HG02623 (cell line): ENCODE data around the gene FKBP5.
"Not testable (repeated sequence)": the region's sequence is repeated elsewhere in the genome, so short reads cannot be mapped to it uniquely, and the experiment has no call there.

Source experiments
- ATAC-seq: cut with Tn5 transposase; IDR thresholded peaks from one replicate; pipeline ENCODE4 v1.9.1; 2021; ENCODE audit warnings: moderate library complexity; ENCODE audit not compliant: unreplicated experiment

Gene FKBP5

GRCh38 chr6:35553315-35553714, 135.4 kb downstream of the FKBP5 start:
- no peak for ATAC-seq

GRCh38 chr6:35552285-35552917, 136.3 kb downstream of the FKBP5 start:
- no peak for ATAC-seq

- ATAC-seq = no peak
Observed at GRCh38 chr6:35550437-35550836, 138.3 kb downstream of the FKBP5 start.

- ATAC-seq = no peak
Observed at GRCh38 chr6:35547676-35548075, 141.0 kb downstream of the FKBP5 start.

DNA sequence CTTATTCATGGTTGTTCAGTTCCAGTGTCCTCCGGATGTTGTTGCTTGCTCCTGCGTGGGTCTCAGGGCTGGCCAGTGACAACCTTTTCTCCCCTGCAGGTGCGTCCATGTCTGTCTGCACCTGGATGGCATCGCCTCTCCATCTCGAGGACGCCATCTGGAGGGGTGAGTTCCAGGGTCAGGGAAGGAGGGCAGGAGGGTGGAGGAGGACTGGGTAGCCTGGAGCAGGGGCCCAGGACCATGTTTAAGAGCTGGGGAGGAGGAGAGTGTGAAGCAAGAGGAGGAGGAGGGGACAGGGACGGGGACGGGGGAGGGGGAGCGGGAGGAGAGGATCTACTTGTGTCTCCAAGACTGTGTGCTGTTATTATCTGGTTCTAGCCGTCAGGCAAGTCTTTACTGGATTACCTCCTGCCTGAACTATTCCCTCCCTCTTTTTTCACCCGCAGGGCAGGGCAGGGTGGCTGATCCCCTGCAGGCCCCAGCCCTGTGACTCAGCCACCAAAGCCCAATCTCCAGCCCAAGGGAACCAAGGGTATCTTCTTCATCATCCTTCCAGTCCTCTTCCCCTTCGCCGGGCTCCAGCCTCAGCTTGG, 143.8 kb downstream of the FKBP5 start:
- ATAC-seq = no peak

DNA sequence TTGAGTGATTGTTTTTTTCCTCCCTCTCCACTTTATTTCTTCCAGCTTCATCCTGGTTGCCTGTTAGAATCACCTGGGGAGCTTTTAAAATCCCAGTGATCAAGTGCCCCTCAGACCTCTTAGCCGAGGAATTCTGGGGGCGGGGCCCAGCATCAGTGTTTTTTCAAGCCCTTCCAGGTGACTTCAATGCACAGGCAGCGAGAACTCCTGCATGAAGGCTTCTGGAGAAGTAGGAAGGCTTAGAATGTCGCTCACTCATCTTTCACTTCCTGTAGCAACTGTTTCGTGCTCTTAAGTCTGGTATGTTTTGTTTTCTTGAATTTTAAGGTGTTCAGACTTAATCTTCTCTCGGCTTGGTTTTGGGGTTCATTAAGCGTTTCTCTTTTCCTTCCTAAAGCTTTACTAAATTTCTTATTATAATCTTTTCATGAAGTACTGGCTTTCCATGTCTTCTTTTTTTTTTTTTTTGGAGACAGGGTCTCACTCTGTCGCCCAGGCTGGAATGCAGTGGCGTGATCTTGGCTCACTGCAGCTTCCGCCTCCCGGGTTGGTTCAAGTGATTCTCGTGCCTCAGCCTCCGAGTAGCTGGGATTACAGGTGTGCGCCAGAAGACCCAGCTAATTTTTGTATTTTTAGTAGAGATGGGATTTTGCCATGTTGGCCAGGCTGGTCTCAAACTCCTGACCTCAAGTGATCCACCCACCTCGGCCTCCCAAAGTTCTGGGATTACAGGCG, 145.1 kb downstream of the FKBP5 start:
- ATAC-seq = no peak

- ATAC-seq = no peak
Observed at GRCh38 chr6:35541836-35542235, 146.9 kb downstream of the FKBP5 start.

GRCh38 chr6:35539223-35539622, 149.5 kb downstream of the FKBP5 start:
- ATAC-seq = no peak

GRCh38 chr6:35535847-35536246, 152.9 kb downstream of the FKBP5 start:
- ATAC-seq = not testable (repeated sequence)

GRCh38 chr6:35534407-35535170, 154.1 kb downstream of the FKBP5 start:
- no peak for ATAC-seq

GRCh38 chr6:35533981-35534380, 154.7 kb downstream of the FKBP5 start:
- no peak for ATAC-seq

DNA sequence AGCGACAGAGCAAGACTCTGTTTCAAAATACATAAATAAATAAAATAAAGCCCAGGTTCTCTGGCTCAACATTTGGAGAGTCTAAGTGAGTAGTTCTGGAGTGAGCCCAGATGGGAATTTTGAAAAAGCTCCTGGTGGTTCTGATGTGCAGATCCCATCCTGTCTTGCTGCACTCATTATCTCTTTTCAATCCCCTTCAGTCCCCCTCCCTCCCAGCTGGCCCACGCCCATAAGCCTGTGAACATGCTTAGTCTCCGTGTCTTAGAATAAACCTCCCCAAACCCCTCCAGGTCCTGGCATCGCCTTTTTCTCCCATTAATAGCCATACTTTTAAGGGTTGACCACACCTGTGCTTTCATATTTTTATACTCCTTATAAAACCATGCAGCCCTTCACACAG, 156.6 kb downstream of the FKBP5 start:
- no peak for ATAC-seq

- no peak for ATAC-seq
Observed at GRCh38 chr6:35524380-35525020, 164.2 kb downstream of the FKBP5 start.
